SK-N-SH (cell line): Measurements from ENCODE around the gene ANKRD44. TPM values are rescaled to one million over a fixed set of nuclear protein-coding genes. Genes with fewer than 3 reads are reported as not detected.

ENCODE experiments used
- CTCF ChIA-PET: fragments of 300-600, 350-600 bp; formaldehyde crosslinking; extraction: SDS; loops from one replicate; lab custom pipeline; 2021; lab: Yijun Ruan, JAX
- POLR2A ChIA-PET: fragments of 350-600 bp; sonication (Branson Sonifier 250); formaldehyde crosslinking; extraction: SDS; loops from one replicate; lab custom pipeline; 2020; ENCODE audit warnings: antibody characterized with exemption, inconsistent platforms; lab: Yijun Ruan, JAX
- DNase-seq: peaks from one replicate; pipeline ENCODE4 v3.0.0; 2012
- H2AFZ ChIP-seq: fragments of 200-600 bp; sonication (generic); 2 replicates; pipeline ENCODE4 v1.8.1; 2016; ENCODE audit warnings: antibody characterized with exemption, mild to moderate bottlenecking, low read depth
- H3F3A ChIP-seq: fragments of 200-600 bp; sonication (generic); replicated peaks from 2 replicates; pipeline ENCODE3; 2016; ENCODE audit warnings: antibody characterized with exemption, mild to moderate bottlenecking; ENCODE audit not compliant: insufficient read depth
- H3K27ac ChIP-seq, 2 experiments: fragments of 200-500 bp in 1 of 2; fragments of 200-600 bp in 1 of 2; sonication (Bioruptor generic) in 1 of 2; sonication (generic), shearing (Covaris generic) in 1 of 2; 2 replicates each; pipeline versions ENCODE4 v1.5.1 to v1.6.1; 2014 to 2016; ENCODE audit warnings: low read depth in 2 of 2, inconsistent platforms in 1 of 2, low read length in 1 of 2, mild to moderate bottlenecking in 1 of 2, mixed read lengths in 1 of 2
- H3K27me3 ChIP-seq: fragments of 200-600 bp; sonication (generic), shearing (Covaris generic); 2 replicates; pipeline ENCODE4 v1.6.1; 2016; ENCODE audit warnings: mixed run types; ENCODE audit not compliant: insufficient read depth
- H3K36me3 ChIP-seq, 2 experiments: fragments of 200-500 bp in 1 of 2; fragments of 200-600 bp in 1 of 2; sonication (Bioruptor generic) in 1 of 2; sonication (generic) in 1 of 2; replicated peaks in 1 of 2; 2 replicates each; pipeline versions ENCODE3 to v1.5.1; 2014 to 2016; ENCODE audit warnings: low read length in 1 of 2, mild to moderate bottlenecking in 1 of 2; ENCODE audit not compliant: insufficient read depth in 2 of 2, control insufficient read depth in 1 of 2
- H3K4me1 ChIP-seq, 2 experiments: fragments of 200-500 bp in 1 of 2; fragments of 200-600 bp in 1 of 2; sonication (Bioruptor generic) in 1 of 2; sonication (generic), shearing (Covaris generic) in 1 of 2; 2 replicates each; pipeline versions ENCODE4 v1.5.1 to v1.6.1; 2014 to 2016; ENCODE audit warnings: low read depth in 1 of 2, low read length in 1 of 2, mixed run types in 1 of 2; ENCODE audit not compliant: insufficient read depth in 2 of 2, control insufficient read depth in 1 of 2
- H3K4me2 ChIP-seq: fragments of 200-600 bp; sonication (generic), shearing (Covaris generic); 2 replicates; pipeline ENCODE4 v1.6.1; 2017; ENCODE audit warnings: mixed run types
- H3K4me3 ChIP-seq, 2 experiments: fragments of 200-500 bp in 1 of 2; fragments of 200-600 bp in 1 of 2; sonication (Bioruptor generic) in 1 of 2; sonication (generic), shearing (Covaris generic) in 1 of 2; 2 replicates each; pipeline versions ENCODE4 v1.5.1 to v1.8.1; 2014 to 2016; ENCODE audit warnings: low read depth in 2 of 2, inconsistent platforms in 1 of 2, low read length in 1 of 2, mild to moderate bottlenecking in 1 of 2, mixed read lengths in 1 of 2, moderate library complexity in 1 of 2
- H3K79me2 ChIP-seq: fragments of 200-600 bp; sonication (generic); 2 replicates; pipeline ENCODE4 v1.8.1; 2017; ENCODE audit warnings: mild to moderate bottlenecking; ENCODE audit not compliant: insufficient read depth
- H3K9ac ChIP-seq: fragments of 200-600 bp; sonication (generic); 2 replicates; pipeline ENCODE4 v1.6.1; 2017; ENCODE audit warnings: mixed run types
- H3K9me2 ChIP-seq: fragments of 200-600 bp; sonication (generic); 2 replicates; pipeline ENCODE4 v1.6.1; 2017; ENCODE audit warnings: mixed run types
- H3K9me3 ChIP-seq: fragments of 200-600 bp; sonication (generic); 2 replicates; pipeline ENCODE4 v1.6.1; 2017; ENCODE audit warnings: mixed run types, mild to moderate bottlenecking, moderate library complexity
- H4K20me1 ChIP-seq: fragments of 200-600 bp; sonication (generic); 2 replicates; pipeline ENCODE4 v1.6.1; 2017; ENCODE audit warnings: mild to moderate bottlenecking, mixed run types; ENCODE audit not compliant: insufficient read depth
- FOSL2 ChIP-seq: IDR thresholded peaks from 2 replicates; pipeline ENCODE4 v1.4.0; 2012; ENCODE audit warnings: low read depth, mild to moderate bottlenecking, moderate library complexity, borderline replicate concordance
- FOXM1 ChIP-seq: IDR thresholded peaks from 2 replicates; pipeline ENCODE4 v1.4.0; 2012; ENCODE audit warnings: low read depth, mild to moderate bottlenecking
- MXI1 ChIP-seq: IDR thresholded peaks from 2 replicates; pipeline ENCODE4 v1.6.1; 2012; ENCODE audit warnings: mild to moderate bottlenecking, low read depth, low read length, improper control_type of control experiment
- WGBS: methylation state at CpG from one replicate; pipeline ENCODE4 v1.1.6; 2017; ENCODE audit warnings: low lambda C conversion rate; 5-methylcytosine and 5-hydroxymethylcytosine counted together
- polyA plus RNA-seq, 3 experiments: library from polyadenylated mRNA; depleted of rRNA; stranded (reverse); fragments of >200 nt; gene quantifications; 2 replicates each; pipeline ENCODE4 v1.2.3, GENCODE V29; 2012
- TF ChIP-seq, protein P1 (sequence below): fragments of 200-600 bp; sonication (generic); IDR thresholded peaks from 2 replicates; pipeline ENCODE4 v1.6.1; 2017; ENCODE audit warnings: antibody characterized with exemption, mild to moderate bottlenecking, moderate library complexity
- TF ChIP-seq, protein P2 (sequence below): IDR thresholded peaks from 2 replicates; pipeline ENCODE4 v1.4.0; 2012; ENCODE audit warnings: low read depth, borderline replicate concordance
- TF ChIP-seq, protein P3 (sequence below): IDR thresholded peaks from 2 replicates; pipeline ENCODE4 v1.6.1; 2012; ENCODE audit warnings: mild to moderate bottlenecking, low read depth, low read length, moderate library complexity
- TF ChIP-seq, protein P4 (sequence below): IDR thresholded peaks from 2 replicates; pipeline ENCODE4 v1.4.0; 2012; ENCODE audit warnings: low read depth, borderline replicate concordance

ANKRD44 gene
- polyA plus RNA-seq, 1 of the 3 experiments (the other 2 are of a cell fraction): 12.5 TPM

DNA sequence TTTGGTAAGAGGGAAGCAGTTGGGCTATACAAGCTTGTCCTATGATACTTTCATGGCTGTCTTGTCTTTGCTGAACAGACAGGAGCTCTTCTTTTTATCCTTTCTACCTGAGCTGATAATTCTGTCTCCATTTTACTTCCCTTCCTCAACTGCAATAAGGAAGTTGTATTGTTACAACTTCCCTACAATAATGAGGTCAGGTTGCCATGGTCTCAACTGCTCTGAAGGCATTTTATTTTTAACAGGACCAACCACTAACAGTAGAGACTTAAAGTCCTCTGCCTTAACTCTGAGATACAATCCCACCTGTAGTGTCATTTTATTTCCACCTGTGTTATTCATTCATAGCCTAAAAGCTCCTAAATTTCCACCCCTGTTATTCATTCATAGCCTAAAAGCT, 265.5 kb downstream of the ANKRD44 start:
- Histone ChIP-seq H3K36me3 (no peaks in the 10 kb centered on the region), H3K27ac (no peak overlapping the region), H4K20me1 (no peaks in the 10 kb centered on the region), H3K9me3 (no peaks in the 10 kb centered on the region), H3K27me3 (no peaks in the 10 kb centered on the region), H3F3A (no peaks in the 10 kb centered on the region), H3K9me2 (no peaks in the 10 kb centered on the region), H3K4me3 (no peak overlapping the region), H2AFZ (no peak overlapping the region), H3K4me2 (no peak overlapping the region), H3K79me2 (no peaks in the 10 kb centered on the region), H3K4me1 (no peaks in the 10 kb centered on the region), H3K9ac (no peak overlapping the region)
- DNase-seq: no peak
- ChIA-PET CTCF (interaction anchor here (0.7 to 1.8 kb wide), 4 partner anchors 12 to 145 kb away, joined by 3 to 9 read pairs (median 5); no protein-coding TSS in a partner anchor), POLR2A (interaction anchor here (0.6 kb wide), 2 partner anchors 13 to 14 kb away, joined by 4 to 5 read pairs; no protein-coding TSS in a partner anchor)
- TF ChIP-seq, protein P1, sequence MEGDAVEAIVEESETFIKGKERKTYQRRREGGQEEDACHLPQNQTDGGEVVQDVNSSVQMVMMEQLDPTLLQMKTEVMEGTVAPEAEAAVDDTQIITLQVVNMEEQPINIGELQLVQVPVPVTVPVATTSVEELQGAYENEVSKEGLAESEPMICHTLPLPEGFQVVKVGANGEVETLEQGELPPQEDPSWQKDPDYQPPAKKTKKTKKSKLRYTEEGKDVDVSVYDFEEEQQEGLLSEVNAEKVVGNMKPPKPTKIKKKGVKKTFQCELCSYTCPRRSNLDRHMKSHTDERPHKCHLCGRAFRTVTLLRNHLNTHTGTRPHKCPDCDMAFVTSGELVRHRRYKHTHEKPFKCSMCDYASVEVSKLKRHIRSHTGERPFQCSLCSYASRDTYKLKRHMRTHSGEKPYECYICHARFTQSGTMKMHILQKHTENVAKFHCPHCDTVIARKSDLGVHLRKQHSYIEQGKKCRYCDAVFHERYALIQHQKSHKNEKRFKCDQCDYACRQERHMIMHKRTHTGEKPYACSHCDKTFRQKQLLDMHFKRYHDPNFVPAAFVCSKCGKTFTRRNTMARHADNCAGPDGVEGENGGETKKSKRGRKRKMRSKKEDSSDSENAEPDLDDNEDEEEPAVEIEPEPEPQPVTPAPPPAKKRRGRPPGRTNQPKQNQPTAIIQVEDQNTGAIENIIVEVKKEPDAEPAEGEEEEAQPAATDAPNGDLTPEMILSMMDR: no peak
- no peak for TF ChIP-seq FOXM1
- no peak for TF ChIP-seq FOSL2
- TF ChIP-seq, all 33 proteins: peak for 0

DNA sequence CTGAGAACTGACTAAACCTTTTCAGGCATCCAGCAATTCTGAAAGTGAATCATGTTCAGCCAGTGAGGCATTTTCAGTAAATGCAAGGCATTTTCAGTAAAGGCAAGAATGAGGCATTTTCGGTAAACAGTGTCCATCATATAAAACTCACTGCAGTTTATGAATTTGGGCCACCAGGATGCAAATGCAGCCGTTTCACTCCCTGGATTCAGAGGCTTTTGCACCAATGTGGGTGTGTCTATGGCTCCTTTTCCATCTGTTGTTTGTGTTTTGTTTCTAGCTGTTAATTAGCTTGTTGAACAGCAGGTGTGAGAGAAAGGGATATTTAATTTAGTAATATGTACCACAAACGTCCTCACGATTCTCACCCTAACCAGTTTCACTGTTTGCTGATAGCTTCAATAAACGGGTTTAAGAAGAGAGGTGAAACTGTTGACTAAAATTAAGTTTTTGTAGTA, 267.8 kb downstream of the ANKRD44 start:
- Histone ChIP-seq H3K9me3 (no peaks in the 10 kb centered on the region), H3K79me2 (no peaks in the 10 kb centered on the region), H3K27ac (no peak overlapping the region), H3F3A (no peaks in the 10 kb centered on the region), H3K27me3 (no peaks in the 10 kb centered on the region), H3K4me1 (no peaks in the 10 kb centered on the region), H3K9ac (no peak overlapping the region), H3K4me2 (no peak overlapping the region), H2AFZ (no peak overlapping the region), H3K9me2 (no peaks in the 10 kb centered on the region), H3K4me3 (no peak overlapping the region), H4K20me1 (no peaks in the 10 kb centered on the region), H3K36me3 (peaks cover 0 to 2% of the 10 kb centered on the region in 2 experiments)
- 87% methylated on average over 5 of the region's 5 CpGs for WGBS
- ChIA-PET POLR2A (no interaction called here), CTCF (no interaction called here)
- no peak for DNase-seq
- no peak for TF ChIP-seq MXI1

DNA sequence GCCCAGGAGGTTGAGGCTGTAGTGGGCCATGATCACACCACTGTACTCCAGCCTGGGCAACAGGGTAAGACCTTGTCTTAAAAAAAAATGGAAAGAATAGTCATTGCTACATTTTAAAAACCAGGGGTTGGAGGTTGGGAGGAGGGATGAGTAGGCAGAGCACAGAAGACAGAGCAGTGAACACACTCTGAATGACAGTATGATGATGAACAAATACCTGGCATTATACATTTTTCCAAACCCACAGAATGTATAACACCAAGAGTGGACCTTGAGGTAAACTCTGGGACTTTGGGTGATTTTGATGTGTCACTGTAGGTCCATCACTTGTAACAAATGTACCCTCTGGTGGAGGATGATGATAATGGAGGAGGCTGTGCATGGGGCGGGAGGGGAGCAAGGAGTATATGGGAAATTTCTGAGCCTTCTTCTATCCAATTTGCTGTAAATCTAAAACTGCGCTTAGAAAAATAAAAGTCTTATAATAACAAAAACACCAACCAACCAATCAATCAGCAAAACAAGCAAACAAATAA, 272.6 kb downstream of the ANKRD44 start:
- Histone ChIP-seq H3K27ac (no peak overlapping the region), H3K27me3 (no peaks in the 10 kb centered on the region), H3K4me1 (no peaks in the 10 kb centered on the region), H3K79me2 (no peaks in the 10 kb centered on the region), H2AFZ (no peak overlapping the region), H3F3A (no peaks in the 10 kb centered on the region), H3K9me2 (no peaks in the 10 kb centered on the region), H3K9me3 (no peaks in the 10 kb centered on the region), H3K4me2 (no peak overlapping the region), H4K20me1 (no peaks in the 10 kb centered on the region), H3K36me3 (peaks cover 0 to 4% of the 10 kb centered on the region in 2 experiments), H3K9ac (no peak overlapping the region), H3K4me3 (no peak overlapping the region)
- ChIA-PET POLR2A (no interaction called here), CTCF (interaction anchor here (0.9 to 1.7 kb wide), 2 partner anchors 18 to 26 kb away, joined by 3 to 7 read pairs; no protein-coding TSS in a partner anchor)
- 100% methylated on average over 2 of the region's 2 CpGs for WGBS
- DNase-seq: no peak
- TF ChIP-seq, protein P2, sequence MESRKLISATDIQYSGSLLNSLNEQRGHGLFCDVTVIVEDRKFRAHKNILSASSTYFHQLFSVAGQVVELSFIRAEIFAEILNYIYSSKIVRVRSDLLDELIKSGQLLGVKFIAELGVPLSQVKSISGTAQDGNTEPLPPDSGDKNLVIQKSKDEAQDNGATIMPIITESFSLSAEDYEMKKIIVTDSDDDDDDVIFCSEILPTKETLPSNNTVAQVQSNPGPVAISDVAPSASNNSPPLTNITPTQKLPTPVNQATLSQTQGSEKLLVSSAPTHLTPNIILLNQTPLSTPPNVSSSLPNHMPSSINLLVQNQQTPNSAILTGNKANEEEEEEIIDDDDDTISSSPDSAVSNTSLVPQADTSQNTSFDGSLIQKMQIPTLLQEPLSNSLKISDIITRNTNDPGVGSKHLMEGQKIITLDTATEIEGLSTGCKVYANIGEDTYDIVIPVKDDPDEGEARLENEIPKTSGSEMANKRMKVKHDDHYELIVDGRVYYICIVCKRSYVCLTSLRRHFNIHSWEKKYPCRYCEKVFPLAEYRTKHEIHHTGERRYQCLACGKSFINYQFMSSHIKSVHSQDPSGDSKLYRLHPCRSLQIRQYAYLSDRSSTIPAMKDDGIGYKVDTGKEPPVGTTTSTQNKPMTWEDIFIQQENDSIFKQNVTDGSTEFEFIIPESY: no peak
- TF ChIP-seq, protein P3, sequence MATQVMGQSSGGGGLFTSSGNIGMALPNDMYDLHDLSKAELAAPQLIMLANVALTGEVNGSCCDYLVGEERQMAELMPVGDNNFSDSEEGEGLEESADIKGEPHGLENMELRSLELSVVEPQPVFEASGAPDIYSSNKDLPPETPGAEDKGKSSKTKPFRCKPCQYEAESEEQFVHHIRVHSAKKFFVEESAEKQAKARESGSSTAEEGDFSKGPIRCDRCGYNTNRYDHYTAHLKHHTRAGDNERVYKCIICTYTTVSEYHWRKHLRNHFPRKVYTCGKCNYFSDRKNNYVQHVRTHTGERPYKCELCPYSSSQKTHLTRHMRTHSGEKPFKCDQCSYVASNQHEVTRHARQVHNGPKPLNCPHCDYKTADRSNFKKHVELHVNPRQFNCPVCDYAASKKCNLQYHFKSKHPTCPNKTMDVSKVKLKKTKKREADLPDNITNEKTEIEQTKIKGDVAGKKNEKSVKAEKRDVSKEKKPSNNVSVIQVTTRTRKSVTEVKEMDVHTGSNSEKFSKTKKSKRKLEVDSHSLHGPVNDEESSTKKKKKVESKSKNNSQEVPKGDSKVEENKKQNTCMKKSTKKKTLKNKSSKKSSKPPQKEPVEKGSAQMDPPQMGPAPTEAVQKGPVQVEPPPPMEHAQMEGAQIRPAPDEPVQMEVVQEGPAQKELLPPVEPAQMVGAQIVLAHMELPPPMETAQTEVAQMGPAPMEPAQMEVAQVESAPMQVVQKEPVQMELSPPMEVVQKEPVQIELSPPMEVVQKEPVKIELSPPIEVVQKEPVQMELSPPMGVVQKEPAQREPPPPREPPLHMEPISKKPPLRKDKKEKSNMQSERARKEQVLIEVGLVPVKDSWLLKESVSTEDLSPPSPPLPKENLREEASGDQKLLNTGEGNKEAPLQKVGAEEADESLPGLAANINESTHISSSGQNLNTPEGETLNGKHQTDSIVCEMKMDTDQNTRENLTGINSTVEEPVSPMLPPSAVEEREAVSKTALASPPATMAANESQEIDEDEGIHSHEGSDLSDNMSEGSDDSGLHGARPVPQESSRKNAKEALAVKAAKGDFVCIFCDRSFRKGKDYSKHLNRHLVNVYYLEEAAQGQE: no peak
- TF ChIP-seq, protein P4, sequence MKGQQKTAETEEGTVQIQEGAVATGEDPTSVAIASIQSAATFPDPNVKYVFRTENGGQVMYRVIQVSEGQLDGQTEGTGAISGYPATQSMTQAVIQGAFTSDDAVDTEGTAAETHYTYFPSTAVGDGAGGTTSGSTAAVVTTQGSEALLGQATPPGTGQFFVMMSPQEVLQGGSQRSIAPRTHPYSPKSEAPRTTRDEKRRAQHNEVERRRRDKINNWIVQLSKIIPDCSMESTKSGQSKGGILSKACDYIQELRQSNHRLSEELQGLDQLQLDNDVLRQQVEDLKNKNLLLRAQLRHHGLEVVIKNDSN: no peak
- TF ChIP-seq, protein P1: peak; percentile 18; the same call in 1 of the 2 replicates
